WTC11 (cell line): ENCODE results near the gene DRC3. TPM values are rescaled to one million over a fixed set of nuclear protein-coding genes. Genes with fewer than 3 reads are reported as not detected.

ENCODE experiments used
- ATAC-seq: fragments of 200-7000 bp; cut with Tn5 transposase; 2 replicates; pipeline ENCODE4 v1.10.0; 2021; ENCODE audit warnings: mild to moderate bottlenecking, moderate library complexity
- CTCF ChIA-PET: fragments of 300-600 bp; sonication (Branson Sonifier 250); formaldehyde crosslinking; loops from one replicate; lab custom pipeline; 2021; ENCODE audit warnings: antibody characterized with exemption; lab: Charles Lee
- POLR2A ChIA-PET: fragments of 350-600 bp; sonication (Branson Sonifier 250); formaldehyde crosslinking; loops from one replicate; lab custom pipeline; 2021; ENCODE audit warnings: antibody characterized with exemption; lab: Charles Lee
- DNase-seq: peaks from one replicate; pipeline ENCODE4 v3.0.0; 2021; ENCODE audit warnings: low spot score
- H3K27ac Mint-ChIP-seq: 2 replicates; pipeline ENCODE4 v1.8.0; 2021; ENCODE audit warnings: mixed read lengths
- H3K27me3 Mint-ChIP-seq: 2 replicates; pipeline ENCODE4 v1.8.0; 2021; ENCODE audit warnings: low read depth, mild to moderate bottlenecking, moderate library complexity, mixed read lengths
- H3K36me3 Mint-ChIP-seq: 2 replicates; pipeline ENCODE4 v1.8.0; 2021; ENCODE audit warnings: mixed read lengths
- H3K4me1 Mint-ChIP-seq: 2 replicates; pipeline ENCODE4 v1.8.0; 2022; ENCODE audit warnings: mixed read lengths
- H3K4me3 Mint-ChIP-seq: 2 replicates; pipeline ENCODE4 v1.8.0; 2021; ENCODE audit warnings: mild to moderate bottlenecking, moderate library complexity, mixed read lengths
- H3K9me3 Mint-ChIP-seq: 2 replicates; pipeline ENCODE4 v1.8.0; 2021; ENCODE audit warnings: mixed read lengths
- ELF4 ChIP-seq: sonication (generic); formaldehyde crosslinking; IDR thresholded peaks from 2 replicates; pipeline ENCODE4 v1.8.1; 2022; ENCODE audit warnings: low read depth, mild to moderate bottlenecking, moderate library complexity, missing genetic modification reagents
- ESRRA ChIP-seq: sonication (generic); formaldehyde crosslinking; IDR thresholded peaks from 2 replicates; pipeline ENCODE4 v1.8.1; 2022; ENCODE audit warnings: mild to moderate bottlenecking, missing genetic modification reagents, borderline replicate concordance
- FOXP1 ChIP-seq: sonication (generic); formaldehyde crosslinking; IDR thresholded peaks from 2 replicates; pipeline ENCODE4 v1.8.0; 2022; ENCODE audit warnings: missing genetic modification reagents, mild to moderate bottlenecking, moderate library complexity, borderline replicate concordance
- GABPB1 ChIP-seq: sonication (generic); formaldehyde crosslinking; IDR thresholded peaks from 2 replicates; pipeline ENCODE4 v1.8.1; 2023; ENCODE audit warnings: mild to moderate bottlenecking, missing genetic modification reagents
- JUN ChIP-seq: sonication (generic); formaldehyde crosslinking; IDR thresholded peaks from 2 replicates; pipeline ENCODE4 v1.8.0; 2023; ENCODE audit warnings: mild to moderate bottlenecking, missing genetic modification reagents
- MAX ChIP-seq: sonication (generic); formaldehyde crosslinking; IDR thresholded peaks from 2 replicates; pipeline ENCODE4 v1.8.0; 2022; ENCODE audit warnings: mild to moderate bottlenecking, missing genetic modification reagents
- NFE2L1 ChIP-seq: sonication (generic); formaldehyde crosslinking; IDR thresholded peaks from 2 replicates; pipeline ENCODE4 v1.8.1; 2023; ENCODE audit warnings: missing genetic modification reagents
- SMAD4 ChIP-seq: sonication (generic); formaldehyde crosslinking; IDR thresholded peaks from 2 replicates; pipeline ENCODE4 v1.8.0; 2022; ENCODE audit warnings: mild to moderate bottlenecking, missing genetic modification reagents
- SOX15 ChIP-seq: fragments of 250-450 bp; sonication (Bioruptor Pico); IDR thresholded peaks from 2 replicates; pipeline ENCODE4 v1.9.0; 2021; ENCODE audit warnings: mild to moderate bottlenecking
- total RNA-seq: library from RNA; stranded (reverse); gene quantifications from 3 replicates; pipeline ENCODE4 v1.2.3, GENCODE V29; 2021
- TF ChIP-seq, protein P1 (sequence below): sonication (generic); formaldehyde crosslinking; IDR thresholded peaks from 2 replicates; pipeline ENCODE4 v1.8.0; 2023; ENCODE audit warnings: missing genetic modification reagents, mild to moderate bottlenecking, borderline replicate concordance
- TF ChIP-seq, protein P2 (sequence below): sonication (generic); formaldehyde crosslinking; IDR thresholded peaks from 2 replicates; pipeline ENCODE4 v1.8.1; 2022; ENCODE audit warnings: low read depth, missing genetic modification reagents, borderline replicate concordance
- TF ChIP-seq, protein P3 (sequence below): fragments of 250-450 bp; sonication (Bioruptor Pico); IDR thresholded peaks from 2 replicates; pipeline ENCODE4 v2.1.2; 2022; ENCODE audit warnings: mild to moderate bottlenecking, moderate library complexity
- TF ChIP-seq, protein P4 (sequence below): sonication (generic); formaldehyde crosslinking; IDR thresholded peaks from 2 replicates; pipeline ENCODE4 v1.8.0; 2023; ENCODE audit warnings: mild to moderate bottlenecking, missing genetic modification reagents
- TF ChIP-seq, protein P5 (sequence below): sonication (generic); formaldehyde crosslinking; IDR thresholded peaks from 2 replicates; pipeline ENCODE4 v1.8.1; 2023; ENCODE audit warnings: mild to moderate bottlenecking, missing genetic modification reagents
- TF ChIP-seq, protein P6 (sequence below): sonication (generic); formaldehyde crosslinking; IDR thresholded peaks from 2 replicates; pipeline ENCODE4 v1.8.0; 2023; ENCODE audit warnings: missing genetic modification reagents

The DRC3 gene
- total RNA-seq, 1 experiment from 2014 or later, result 0.42 TPM

DNA sequence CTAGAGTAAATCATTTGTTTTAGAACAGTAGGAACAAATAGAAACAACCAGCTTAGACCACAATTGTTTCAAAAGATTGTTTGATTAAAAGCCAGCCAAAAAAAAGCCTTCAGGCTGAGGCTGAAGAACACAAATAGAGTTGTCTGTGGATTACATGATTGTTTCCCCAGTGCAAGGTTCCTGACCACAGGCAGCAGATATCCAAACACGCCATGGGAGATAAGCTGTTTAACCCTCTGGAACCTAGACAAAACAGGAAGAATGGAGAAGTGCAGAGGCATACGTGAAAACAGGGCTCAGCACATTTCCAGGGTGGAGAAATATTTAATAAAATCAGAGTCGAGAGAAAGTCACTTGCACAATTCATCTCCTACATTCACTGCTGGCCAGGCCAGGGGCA is 45.3 kb downstream of the DRC3 start:
- Mint-ChIP-seq H3K9me3 (no peaks in the 10 kb centered on the region), H3K36me3 (no peaks in the 10 kb centered on the region), H3K27me3 (no peaks in the 10 kb centered on the region), H3K4me3 (no peak overlapping the region), H3K27ac (peak overlapping the region; percentile 69), H3K4me1 (peaks cover 4% of the 10 kb centered on the region; the same call in 1 of the 2 replicates)
- TF ChIP-seq MAX (CRISPR knock-in tag) (no peak), NFE2L1 (no peak)
- TF ChIP-seq, protein P1, sequence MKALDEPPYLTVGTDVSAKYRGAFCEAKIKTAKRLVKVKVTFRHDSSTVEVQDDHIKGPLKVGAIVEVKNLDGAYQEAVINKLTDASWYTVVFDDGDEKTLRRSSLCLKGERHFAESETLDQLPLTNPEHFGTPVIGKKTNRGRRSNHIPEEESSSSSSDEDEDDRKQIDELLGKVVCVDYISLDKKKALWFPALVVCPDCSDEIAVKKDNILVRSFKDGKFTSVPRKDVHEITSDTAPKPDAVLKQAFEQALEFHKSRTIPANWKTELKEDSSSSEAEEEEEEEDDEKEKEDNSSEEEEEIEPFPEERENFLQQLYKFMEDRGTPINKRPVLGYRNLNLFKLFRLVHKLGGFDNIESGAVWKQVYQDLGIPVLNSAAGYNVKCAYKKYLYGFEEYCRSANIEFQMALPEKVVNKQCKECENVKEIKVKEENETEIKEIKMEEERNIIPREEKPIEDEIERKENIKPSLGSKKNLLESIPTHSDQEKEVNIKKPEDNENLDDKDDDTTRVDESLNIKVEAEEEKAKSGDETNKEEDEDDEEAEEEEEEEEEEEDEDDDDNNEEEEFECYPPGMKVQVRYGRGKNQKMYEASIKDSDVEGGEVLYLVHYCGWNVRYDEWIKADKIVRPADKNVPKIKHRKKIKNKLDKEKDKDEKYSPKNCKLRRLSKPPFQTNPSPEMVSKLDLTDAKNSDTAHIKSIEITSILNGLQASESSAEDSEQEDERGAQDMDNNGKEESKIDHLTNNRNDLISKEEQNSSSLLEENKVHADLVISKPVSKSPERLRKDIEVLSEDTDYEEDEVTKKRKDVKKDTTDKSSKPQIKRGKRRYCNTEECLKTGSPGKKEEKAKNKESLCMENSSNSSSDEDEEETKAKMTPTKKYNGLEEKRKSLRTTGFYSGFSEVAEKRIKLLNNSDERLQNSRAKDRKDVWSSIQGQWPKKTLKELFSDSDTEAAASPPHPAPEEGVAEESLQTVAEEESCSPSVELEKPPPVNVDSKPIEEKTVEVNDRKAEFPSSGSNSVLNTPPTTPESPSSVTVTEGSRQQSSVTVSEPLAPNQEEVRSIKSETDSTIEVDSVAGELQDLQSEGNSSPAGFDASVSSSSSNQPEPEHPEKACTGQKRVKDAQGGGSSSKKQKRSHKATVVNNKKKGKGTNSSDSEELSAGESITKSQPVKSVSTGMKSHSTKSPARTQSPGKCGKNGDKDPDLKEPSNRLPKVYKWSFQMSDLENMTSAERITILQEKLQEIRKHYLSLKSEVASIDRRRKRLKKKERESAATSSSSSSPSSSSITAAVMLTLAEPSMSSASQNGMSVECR (CRISPR knock-in tag), result no peak
- TF ChIP-seq, protein P2, sequence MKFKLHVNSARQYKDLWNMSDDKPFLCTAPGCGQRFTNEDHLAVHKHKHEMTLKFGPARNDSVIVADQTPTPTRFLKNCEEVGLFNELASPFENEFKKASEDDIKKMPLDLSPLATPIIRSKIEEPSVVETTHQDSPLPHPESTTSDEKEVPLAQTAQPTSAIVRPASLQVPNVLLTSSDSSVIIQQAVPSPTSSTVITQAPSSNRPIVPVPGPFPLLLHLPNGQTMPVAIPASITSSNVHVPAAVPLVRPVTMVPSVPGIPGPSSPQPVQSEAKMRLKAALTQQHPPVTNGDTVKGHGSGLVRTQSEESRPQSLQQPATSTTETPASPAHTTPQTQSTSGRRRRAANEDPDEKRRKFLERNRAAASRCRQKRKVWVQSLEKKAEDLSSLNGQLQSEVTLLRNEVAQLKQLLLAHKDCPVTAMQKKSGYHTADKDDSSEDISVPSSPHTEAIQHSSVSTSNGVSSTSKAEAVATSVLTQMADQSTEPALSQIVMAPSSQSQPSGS, result no peak
- DNase-seq (no peak), ATAC-seq (no peak)
- ChIA-PET CTCF (interaction anchor here (0.9 kb wide), 1 partner anchor 13 kb away, joined by 3 read pairs; no protein-coding TSS in a partner anchor), POLR2A (no interaction called here)

- H3K9me3 Mint-ChIP-seq, result no peaks in the 10 kb centered on the region
- H3K27ac Mint-ChIP-seq, result peak overlapping the region; percentile 69; the same call in 1 of the 2 replicates
- no peak for TF ChIP-seq SOX15 (CRISPR knock-in tag)
- TF ChIP-seq, protein P3, sequence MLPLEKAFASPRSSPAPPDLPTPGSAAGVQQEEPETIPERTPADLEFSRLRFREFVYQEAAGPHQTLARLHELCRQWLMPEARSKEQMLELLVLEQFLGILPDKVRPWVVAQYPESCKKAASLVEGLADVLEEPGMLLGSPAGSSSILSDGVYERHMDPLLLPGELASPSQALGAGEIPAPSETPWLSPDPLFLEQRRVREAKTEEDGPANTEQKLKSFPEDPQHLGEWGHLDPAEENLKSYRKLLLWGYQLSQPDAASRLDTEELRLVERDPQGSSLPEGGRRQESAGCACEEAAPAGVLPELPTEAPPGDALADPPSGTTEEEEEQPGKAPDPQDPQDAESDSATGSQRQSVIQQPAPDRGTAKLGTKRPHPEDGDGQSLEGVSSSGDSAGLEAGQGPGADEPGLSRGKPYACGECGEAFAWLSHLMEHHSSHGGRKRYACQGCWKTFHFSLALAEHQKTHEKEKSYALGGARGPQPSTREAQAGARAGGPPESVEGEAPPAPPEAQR, result no peak
- POLR2A ChIA-PET, result no interaction called here
- no peaks in the 10 kb centered on the region for H3K27me3 Mint-ChIP-seq
- CTCF ChIA-PET, result interaction anchor here (0.9 to 1.5 kb wide), 2 partner anchors 13 to 159 kb away, joined by 3 to 4 read pairs; no protein-coding TSS in a partner anchor
- no peak for ATAC-seq
- H3K36me3 Mint-ChIP-seq, result no peaks in the 10 kb centered on the region
- no peak overlapping the region for H3K4me3 Mint-ChIP-seq
- peaks cover 4% of the 10 kb centered on the region; the same call in 1 of the 2 replicates for H3K4me1 Mint-ChIP-seq
- no peak for DNase-seq
Measured at GRCh38 chr17:18018411-18018921, 45.8 kb downstream of the DRC3 start.

DNA sequence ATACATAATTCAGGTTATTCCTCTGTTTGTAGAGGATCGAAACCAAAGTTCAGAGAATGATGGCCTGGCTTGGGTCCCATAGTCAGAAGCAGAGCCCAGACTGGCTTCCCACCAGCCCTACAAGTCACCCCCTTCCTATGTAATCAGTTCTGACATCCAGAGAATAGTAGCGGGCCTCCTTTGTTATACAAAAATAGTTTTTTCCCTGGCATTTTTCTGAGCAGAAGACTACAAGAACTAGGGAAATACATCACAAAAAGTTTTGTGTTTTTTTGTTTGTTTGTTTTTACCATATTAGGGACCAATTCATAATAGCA is 47.1 kb downstream of the DRC3 start:
- TF ChIP-seq SMAD4 (CRISPR knock-in tag) (no peak), JUN (CRISPR knock-in tag) (no peak), GABPB1 (no peak), FOXP1 (CRISPR knock-in tag) (no peak), ESRRA (no peak), ELF4 (CRISPR knock-in tag) (no peak)
- TF ChIP-seq, protein P4, sequence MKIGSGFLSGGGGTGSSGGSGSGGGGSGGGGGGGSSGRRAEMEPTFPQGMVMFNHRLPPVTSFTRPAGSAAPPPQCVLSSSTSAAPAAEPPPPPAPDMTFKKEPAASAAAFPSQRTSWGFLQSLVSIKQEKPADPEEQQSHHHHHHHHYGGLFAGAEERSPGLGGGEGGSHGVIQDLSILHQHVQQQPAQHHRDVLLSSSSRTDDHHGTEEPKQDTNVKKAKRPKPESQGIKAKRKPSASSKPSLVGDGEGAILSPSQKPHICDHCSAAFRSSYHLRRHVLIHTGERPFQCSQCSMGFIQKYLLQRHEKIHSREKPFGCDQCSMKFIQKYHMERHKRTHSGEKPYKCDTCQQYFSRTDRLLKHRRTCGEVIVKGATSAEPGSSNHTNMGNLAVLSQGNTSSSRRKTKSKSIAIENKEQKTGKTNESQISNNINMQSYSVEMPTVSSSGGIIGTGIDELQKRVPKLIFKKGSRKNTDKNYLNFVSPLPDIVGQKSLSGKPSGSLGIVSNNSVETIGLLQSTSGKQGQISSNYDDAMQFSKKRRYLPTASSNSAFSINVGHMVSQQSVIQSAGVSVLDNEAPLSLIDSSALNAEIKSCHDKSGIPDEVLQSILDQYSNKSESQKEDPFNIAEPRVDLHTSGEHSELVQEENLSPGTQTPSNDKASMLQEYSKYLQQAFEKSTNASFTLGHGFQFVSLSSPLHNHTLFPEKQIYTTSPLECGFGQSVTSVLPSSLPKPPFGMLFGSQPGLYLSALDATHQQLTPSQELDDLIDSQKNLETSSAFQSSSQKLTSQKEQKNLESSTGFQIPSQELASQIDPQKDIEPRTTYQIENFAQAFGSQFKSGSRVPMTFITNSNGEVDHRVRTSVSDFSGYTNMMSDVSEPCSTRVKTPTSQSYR (CRISPR knock-in tag), result no peak
- TF ChIP-seq, protein P5, sequence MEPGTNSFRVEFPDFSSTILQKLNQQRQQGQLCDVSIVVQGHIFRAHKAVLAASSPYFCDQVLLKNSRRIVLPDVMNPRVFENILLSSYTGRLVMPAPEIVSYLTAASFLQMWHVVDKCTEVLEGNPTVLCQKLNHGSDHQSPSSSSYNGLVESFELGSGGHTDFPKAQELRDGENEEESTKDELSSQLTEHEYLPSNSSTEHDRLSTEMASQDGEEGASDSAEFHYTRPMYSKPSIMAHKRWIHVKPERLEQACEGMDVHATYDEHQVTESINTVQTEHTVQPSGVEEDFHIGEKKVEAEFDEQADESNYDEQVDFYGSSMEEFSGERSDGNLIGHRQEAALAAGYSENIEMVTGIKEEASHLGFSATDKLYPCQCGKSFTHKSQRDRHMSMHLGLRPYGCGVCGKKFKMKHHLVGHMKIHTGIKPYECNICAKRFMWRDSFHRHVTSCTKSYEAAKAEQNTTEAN (CRISPR knock-in tag), result no peak
- TF ChIP-seq, protein P6, sequence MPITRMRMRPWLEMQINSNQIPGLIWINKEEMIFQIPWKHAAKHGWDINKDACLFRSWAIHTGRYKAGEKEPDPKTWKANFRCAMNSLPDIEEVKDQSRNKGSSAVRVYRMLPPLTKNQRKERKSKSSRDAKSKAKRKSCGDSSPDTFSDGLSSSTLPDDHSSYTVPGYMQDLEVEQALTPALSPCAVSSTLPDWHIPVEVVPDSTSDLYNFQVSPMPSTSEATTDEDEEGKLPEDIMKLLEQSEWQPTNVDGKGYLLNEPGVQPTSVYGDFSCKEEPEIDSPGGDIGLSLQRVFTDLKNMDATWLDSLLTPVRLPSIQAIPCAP (CRISPR knock-in tag), result no peak
- H3K36me3 Mint-ChIP-seq, result no peaks in the 10 kb centered on the region
- ATAC-seq (no peak), DNase-seq (no peak)
- POLR2A ChIA-PET, result no interaction called here
- H3K27me3 Mint-ChIP-seq, result no peaks in the 10 kb centered on the region
- peaks cover 4% of the 10 kb centered on the region; the same call in 1 of the 2 replicates for H3K4me1 Mint-ChIP-seq
- no peak overlapping the region for H3K4me3 Mint-ChIP-seq
- no peak overlapping the region for H3K27ac Mint-ChIP-seq
- CTCF ChIA-PET, result interaction anchor here (0.6 to 1.5 kb wide), 7 partner anchors 14 to 208 kb away, joined by 3 to 4 read pairs (median 3); no protein-coding TSS in a partner anchor
- no peaks in the 10 kb centered on the region for H3K9me3 Mint-ChIP-seq
